OCI-M1 (cell line): ENCODE results near the gene EMILIN2.
A peak's percentile ranks its signal among the peaks of the same experiment; 100 is the strongest.

Experiments used
- DNase-seq: peaks from one replicate; lab custom pipeline; 2025; lab: John Stamatoyannopoulos, UW

EMILIN2 gene

DNA sequence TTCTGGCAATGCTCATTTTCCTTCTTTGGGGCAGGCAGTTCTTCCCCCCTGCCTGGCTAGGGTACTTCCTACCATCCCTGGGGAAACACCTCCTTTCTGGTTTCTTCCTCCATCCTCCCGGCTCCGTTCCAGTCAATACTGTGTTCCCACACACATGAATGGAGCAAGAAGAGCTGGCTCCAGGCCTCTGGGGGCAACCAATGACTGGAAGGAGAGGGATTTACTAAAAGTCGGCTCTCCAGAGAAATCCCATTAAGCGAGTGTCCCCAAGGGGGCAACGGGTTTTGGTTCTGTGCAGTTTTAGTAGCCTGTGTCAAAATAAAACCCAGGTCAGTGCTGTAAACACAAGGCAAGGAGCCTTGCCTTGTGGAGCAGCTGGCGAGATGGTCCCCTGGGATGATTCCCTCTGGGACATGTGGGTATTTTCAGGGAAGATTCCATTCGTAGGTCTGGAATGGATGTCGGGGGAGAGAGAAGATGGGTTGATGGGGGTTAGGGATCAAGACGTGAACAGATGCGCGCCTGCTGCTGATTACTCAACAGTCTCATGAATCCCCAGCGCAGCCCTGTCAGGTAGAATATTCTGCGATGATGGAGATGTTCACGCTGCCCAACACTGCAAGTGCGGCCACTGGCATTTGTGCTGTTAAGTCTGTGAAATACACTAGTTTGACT, 32.0 kb downstream of the EMILIN2 start:
- DNase-seq: no peak

DNA sequence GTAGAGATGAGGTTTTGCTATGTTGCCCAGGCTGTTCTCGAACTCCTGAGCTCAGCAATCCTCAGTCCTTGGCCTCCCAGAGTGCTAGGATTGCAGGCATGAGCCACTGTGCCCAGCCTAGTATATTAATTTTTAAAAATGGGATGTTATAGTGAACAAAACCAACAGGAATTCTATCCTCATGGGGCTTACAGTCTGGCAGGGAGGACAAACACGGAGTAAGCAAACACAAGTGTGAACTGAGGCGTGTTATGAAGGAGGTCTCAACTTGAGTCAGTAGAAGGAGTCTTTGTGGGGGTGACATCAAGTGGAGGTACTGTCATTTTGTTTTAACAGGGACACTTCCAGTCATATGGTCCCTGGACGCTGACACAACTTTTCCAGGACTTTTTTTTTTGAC, 33.1 kb downstream of the EMILIN2 start:
- DNase-seq: no peak

DNA sequence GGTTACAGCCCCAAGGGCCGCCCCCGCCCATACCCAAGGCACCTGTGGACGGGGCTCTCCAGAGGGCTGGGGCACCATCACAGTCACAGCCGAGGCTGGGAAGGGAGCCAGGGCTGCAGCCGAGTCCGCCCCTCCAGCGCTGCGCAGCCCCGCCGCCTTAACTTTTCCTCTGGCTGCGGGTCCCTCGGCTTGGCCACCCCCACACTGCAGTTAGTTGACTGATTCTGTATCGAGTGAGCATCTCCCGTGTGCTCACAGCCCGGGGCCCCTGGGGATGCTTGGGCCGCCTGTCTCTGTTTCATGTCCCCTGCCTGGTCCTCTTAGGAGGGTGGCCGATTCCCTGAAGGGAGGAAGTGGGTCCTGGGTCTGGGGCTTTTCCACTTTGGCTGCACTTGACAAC, 33.7 kb downstream of the EMILIN2 start:
- no peak for DNase-seq

DNA sequence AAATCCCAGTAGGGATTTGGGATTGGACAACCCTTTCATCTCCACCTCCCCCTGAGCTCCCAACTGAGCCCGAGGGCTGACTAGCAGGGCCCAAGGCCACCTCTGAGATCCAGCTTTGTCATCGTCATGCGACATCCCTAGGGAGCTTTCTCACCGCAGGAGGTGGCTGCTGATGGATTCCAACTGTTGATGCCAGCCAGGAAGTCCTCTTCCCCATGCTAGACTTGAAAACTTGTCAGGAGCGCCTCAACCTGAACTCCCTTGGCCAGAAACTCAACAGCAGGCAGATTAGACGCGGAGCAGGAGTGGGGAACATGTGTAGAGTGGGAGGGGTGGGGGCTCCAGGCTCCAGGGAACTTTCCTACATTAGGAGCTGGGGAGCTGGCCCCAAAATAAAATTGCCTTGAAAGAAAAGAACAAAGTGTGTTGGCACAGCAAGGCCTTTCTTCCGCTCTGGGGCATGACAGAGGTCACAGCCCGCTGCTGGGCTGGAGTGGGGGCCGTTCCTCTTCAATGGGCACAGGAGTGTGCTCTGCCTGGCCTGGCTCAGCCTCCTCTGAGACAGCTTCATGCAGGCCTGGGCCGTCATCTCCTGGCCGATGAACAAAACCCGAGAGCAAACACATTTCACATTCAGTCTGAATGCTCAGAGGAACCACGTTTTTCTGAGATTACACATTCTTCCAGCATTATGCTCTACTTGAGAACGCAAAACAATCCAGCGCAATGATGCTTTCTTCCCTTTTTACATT, 34.5 kb downstream of the EMILIN2 start:
- DNase-seq: no peak

DNA sequence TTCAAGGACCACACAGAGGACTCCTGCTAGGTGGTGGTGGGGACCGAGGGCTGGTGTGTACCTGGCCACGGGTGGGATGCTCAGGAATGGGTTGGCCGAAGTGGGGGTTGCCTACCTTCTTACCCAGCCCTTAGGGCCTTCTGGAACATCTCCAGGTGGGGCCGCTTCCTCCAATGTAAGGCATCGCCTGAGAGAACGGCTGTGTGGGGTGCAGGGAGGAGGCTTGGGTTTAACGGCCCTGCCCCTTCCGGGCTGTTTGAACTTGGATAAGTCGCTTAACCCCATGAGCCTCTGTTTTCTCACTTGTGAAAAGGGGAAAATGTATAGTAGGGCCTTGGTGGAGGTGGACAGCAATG, 35.0 kb downstream of the EMILIN2 start:
- DNase-seq: no peak

DNA sequence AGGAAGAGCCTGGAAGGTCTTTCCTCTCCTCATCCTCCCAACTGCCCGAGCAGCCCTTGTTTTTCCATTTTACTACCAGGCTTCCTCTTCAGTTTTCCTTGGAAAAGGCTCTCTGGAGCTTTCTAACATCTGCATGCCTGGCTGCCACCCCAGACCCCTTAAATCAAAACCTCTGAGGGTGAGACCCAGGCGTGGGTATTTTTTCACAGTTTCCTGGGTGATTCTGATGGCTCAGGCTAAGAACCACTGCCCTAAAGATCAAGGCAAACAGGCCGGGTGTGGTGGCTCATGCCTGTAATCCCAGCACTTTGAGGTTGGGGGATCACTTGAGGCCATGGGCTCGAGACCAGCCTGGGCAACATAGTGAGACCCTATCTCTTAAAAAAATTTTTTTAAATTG, 35.4 kb downstream of the EMILIN2 start:
- DNase-seq: no peak

DNA sequence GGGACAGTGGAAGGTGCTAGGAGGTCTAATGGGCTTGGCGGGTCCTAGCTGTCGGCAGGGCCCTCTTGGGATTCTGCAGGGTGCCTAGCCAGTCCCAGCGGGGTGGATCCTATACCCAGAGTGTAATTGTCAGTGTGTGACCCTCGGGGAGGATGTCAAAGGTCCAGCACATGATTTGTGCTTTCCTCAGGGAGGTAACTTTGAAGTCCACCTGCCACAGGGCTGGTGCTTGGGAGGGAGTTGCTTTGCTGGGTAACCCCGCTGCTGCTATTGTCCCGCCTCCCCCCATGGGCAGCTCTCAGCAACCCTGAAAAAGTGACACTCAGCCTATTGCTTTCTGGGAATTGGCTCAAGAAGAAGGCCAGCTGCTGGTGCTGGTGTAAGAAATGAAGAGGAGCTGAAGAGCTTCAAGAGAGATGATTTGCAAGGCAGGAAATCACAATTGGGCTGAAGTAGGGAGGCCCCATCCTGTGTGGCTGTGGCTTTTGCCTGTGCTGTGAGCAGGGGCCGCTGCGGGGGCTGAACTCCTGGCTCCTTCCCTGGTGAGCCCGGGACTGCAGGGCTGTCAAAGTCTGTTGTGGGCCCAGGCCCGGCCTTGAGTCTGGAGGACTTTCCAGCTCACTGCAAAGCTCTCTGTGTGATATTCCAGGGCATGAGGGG, 36.4 kb downstream of the EMILIN2 start:
- no peak for DNase-seq

DNA sequence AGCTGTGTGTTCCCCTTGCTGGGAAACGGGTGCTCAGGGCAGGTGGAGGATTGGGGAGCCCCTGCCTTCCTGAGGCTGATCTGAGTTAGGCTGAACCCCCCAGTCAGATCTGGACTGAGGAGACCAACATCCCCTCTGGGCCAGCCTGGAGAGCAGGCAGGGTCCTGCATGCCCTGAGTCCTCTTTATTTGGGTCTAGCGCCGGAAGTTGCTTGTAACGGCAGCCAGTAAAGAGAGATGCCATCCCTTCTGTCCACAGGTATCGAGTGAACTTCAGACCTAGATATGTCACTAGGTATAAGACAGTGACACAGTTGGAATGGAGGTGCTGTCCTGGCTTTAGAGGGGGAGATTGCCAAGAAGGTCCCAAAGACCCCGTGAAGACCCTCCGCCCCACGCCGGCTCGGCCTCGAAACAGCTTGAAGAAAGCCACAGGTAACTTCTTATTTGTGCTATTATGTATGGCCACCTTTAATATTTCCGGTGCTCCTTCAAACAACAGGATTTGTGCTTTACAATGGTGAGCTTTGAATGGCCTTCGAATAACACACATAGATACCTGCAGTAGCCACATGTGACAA, 38.0 kb downstream of the EMILIN2 start:
- DNase-seq: no peak

DNA sequence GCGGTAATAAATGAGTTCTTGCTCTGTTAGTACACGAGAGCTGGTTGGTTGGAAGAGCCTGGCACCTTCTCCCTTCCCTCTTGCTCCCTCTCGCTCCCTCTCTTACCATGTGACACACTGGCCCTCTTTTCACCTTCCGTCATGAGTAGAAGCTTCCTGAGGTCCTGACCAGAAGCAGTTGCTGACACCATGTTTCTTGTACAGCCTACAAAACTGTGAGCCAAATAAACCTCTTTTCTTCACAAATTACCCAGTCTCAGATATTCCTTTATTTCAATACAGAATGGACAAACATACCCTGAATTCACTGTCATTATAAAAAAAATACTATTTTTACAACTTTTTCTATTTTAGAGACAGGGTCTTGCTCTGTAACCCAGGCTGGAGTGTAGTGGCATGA, 40.7 kb downstream of the EMILIN2 start:
- DNase-seq: no peak

DNA sequence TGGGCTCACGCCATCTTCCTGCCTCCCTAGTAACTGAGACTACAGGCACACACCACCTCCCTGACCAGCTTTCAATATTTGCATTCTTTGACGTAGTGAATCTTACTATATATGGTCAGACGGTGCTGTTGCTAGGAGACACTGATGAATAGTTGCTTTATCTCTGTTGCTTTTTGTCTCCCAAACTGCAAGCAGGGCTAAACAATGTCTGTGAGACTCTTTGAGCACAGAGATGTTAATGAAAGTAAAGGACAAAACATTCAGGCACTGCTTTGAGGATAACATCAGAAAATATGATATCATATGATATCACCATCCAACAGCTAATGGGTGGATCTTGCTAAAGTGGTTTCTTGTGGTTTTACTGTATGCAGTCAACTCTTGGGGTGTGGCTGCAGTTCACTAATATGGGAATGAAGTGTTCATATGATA, 43.0 kb downstream of the EMILIN2 start:
- peak; percentile 64 for DNase-seq

DNA sequence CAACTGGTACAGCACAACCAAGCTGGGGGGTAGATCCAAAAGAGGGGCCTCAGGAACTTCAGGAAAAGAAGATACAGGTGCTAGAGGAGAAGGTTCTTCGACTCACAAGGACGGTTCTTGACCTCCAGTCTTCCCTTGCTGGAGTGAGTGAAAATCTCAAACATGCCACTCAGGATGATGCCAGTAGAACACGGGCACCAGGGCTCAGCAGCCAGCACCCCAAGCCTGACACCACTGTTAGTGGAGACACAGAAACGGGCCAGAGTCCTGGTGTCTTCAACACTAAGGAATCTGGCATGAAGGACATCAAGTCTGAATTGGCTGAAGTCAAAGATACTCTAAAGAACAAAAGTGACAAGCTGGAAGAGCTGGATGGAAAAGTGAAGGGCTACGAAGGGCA, 43.8 kb downstream of the EMILIN2 start:
- no peak for DNase-seq

DNA sequence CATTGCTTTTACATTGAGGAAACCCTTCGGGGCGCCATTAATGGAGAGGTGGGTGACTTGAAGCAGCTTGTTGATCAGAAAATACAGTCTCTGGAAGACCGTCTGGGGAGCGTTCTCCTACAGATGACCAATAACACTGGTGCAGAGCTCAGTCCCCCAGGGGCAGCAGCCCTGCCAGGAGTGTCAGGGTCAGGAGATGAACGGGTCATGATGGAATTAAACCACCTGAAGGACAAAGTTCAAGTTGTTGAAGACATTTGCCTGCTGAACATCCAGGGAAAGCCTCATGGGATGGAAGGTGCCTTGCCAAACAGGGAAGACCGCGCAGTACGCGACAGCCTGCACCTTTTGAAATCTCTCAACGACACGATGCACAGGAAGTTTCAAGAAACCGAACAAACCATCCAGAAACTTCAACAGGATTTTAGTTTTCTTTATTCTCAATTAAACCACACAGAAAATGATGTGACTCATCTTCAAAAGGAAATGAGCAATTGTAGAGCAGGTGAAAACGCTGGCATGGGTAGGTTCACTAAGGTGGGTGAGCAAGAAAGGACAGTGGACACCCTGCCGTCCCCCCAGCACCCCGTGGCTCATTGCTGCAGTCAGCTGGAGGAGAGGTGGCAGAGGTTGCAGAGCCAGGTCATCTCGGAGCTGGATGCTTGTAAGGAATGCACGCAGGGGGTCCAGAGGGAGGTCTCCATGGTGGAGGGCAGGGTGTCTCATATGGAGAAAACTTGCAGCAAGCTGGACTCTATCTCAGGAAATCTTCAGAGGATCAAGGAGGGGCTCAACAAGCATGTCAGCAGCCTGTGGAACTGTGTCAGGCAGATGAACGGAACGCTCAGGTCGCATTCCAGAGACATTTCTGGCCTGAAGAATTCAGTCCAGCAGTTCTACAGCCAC, 45.0 kb downstream of the EMILIN2 start:
- DNase-seq: no peak

DNA sequence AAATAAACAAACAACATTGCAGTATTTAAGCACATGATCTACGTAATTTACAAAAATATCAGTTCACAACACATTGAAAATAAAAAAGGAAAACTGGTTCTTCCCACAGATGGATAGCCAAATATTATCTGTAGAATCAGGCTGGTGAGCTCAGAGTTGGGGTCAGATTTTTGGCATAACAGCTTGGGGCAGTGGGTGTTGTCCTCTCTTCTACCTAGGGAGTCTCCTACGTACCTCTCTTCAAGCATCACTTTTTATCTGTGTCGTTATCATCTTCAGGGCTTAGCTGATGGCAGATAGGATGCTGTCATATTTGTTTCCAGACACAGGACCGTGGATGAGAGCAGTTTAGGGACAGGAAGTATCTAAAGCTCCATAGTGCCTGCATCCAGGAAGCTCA, 46.2 kb downstream of the EMILIN2 start:
- no peak for DNase-seq

DNA sequence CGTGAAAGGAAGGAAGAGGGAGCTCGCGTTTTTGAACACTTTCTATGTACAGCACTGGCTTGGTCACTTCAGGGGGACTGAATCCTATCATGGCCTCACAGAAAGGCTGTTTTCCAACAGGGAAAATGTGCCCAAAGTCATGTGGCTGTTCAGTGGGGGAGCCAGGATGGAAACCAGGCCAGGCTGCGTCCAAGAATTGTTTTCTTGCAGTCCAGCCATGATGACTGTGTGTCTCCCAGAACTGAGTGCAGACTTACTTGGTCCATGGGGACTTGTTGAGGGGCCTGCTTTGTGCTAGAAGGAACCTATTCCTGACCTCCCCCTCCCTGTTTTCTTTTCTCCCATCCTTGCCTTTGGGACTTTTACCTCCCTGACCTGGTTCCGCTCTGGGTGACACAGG, 46.9 kb downstream of the EMILIN2 start:
- DNase-seq: no peak

DNA sequence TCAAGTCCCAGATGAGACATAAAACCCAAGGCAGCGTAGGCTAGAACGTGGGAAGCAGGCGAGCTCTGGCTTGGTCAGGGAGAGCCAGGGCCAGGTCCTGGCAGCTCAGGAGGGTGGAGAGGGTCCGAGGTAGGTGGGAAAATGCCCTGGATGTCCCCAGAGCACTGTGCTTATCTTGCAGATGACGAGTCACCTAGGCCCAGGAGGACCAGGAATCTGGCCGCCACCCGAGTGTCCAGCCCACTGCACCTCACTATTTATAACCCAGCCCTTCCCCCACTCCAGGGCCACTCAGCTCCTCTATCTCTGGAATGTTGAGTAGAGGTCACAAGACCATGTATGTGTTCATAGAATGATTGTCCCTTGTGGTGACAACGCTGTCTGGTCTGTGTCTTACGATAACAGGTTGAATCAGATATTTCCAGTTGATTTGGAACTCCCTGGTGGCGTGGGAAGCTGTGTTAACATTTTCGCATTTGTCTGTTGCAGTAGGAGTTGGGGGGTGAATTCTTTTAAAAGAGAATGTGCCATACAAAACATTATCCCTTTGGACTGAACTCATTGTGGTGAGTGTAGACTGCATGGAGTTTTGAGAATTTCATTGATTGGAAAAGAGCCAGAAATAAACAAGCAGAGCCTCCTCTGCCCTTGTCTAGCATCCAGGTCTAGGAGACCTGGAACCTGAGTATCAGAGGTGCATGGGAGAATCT, 47.5 kb downstream of the EMILIN2 start:
- peak; percentile 95 for DNase-seq

DNA sequence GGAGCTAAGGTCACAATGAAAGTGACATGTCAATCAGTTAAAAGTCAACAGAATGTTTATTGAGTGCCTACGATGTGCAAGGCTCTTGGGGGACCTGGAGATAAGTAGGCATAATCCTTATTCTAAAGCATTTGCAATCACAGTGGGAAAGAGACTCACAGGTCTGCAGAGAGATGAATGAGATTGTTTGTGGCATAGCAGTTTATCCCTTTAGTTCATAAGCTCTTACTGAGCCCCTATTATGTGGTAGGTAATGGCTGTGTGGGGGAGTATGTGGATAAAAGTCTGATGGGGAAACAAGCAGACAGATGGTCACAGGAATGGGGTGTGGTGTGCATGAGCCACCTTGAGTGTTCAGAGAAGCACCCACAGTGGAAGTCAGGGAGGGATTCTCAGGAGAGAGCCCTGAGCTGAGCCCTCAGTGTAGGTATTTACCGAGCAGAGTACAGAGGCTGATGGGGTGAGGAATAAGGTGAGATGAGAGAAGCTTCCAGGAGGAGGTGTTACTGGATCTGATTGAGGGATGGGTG, 48.1 kb downstream of the EMILIN2 start:
- peak; percentile 69 for DNase-seq

DNA sequence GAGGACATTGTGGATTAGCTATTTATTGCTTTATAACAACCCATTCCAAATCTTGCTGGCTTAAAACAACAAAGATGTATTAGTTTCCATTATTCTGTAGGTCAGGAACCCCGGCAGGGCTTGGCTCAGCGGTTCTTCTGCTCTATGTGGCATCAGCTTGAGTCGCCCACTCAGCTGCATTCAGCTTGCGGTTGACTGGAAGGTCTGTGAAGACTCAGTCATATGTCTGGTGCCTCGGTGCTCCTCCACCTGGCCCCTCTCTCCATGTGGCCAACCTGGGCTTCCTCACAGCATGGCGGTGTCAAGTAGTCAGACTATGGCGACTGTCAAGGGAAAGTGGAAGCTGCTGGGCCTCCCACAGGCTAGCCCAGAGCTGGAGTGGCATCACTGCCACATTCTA, 48.6 kb downstream of the EMILIN2 start:
- no peak for DNase-seq

DNA sequence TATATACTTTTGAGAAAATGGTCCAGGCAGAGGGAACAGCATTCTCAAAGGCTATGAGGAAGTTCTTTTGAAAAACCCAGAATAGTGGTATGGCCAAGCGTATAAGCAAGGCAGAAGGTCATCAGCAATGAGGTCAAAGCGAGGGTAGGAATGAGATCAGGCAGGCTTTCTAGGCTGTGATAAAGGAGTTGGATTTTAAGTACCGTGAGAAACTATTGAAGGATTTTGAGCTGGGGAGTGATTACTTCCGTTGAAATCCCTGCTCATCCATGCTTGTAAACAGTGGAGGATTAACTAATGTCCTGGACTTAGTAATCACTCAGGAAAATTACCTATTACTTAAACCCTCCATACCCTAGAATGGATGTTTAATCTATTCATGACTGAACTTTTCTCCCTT, 50.2 kb downstream of the EMILIN2 start:
- no peak for DNase-seq

DNA sequence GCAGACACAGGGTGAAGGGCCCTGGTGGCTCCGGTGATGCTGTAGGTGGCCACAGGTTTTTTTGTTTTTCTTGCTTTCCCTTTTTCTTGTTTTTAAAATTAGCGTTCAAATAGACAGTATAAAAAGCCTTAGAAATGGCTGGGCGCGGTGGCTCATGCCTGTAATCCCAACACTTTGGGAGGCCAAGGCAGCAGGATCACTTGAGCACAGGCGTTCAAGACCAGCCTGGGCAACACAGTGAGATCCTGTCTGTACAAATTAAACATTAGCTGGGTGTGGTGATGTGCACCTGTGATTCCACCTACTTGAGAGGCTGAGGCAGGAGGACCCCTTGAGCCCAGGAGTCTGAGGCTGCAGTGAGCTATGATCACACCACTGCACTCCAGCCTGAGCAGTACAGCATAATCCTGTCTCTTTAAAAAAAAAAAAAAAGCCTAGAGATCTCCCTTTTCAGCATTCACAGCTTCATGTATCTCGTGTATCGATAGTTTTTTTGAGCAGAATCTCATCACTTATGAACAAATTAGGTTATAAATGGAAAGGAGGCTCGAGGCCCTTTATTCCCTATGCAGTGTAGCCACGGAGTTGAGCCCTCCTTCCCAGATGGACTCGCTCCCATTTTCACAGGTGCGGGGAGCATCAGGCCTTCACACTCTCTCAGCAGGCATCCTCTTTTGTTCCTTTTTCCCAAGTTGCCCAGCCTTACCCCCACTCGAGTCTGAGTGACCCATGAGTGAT, 50.8 kb downstream of the EMILIN2 start:
- DNase-seq: peak; percentile 42

DNA sequence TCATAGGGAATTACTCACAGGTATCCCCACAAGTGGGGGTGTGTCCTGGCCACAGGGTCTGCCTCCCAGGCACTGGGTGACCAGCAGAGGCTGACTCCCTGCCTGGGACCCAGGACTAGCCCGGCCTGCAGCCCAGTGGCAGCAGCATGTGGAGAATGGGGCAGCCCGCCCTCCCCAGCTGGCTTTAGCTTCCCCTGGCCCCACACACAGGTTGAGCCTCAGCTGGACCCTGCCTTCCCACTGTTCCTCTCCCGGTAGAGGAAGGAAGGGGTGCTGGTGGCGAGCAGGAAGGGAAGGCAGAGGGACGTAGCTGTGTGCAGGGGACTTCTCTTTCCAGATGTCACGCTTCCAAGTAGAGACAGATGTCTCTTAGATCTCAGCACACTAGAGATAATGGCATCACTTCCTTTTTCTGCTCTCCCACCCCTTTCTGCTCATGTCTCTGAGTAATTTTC, 51.4 kb downstream of the EMILIN2 start:
- peak; percentile 90 for DNase-seq
